SKM-1 treated with dmso at 0.1 percent for 144 hours (cell line): ENCODE results near the gene ADSL.
"Not testable (repeated sequence)": the region's sequence is repeated elsewhere in the genome, so short reads cannot be mapped to it uniquely, and the experiment has no call there.

Experiments
- DNase-seq: peaks from one replicate; lab custom pipeline; 2025; ENCODE audit not compliant: unreplicated experiment; lab: John Stamatoyannopoulos, UW

The ADSL gene

DNA sequence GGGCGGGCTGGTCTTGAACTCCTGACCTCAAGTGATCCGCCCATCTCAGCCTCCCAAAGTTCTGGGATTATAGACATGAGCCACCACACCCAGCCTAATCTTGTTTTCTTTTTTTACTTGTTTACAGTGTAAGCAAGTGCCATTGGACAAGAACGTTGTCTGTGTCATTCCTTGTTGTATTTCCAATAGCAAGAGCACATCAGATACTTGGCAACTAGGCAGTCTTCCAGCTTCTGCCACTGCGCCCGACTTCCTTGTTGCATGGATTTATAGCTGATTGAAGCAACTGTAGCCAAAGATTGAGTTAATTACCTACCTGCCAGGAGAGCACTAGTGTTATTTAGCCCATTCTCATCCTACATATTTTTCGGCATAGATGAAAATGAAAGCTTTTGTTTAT lies 21.0 kb downstream of the ADSL start:
- DNase-seq = no peak

GRCh38 chr22:40368016-40368415 lies 21.7 kb downstream of the ADSL start:
- no peak for DNase-seq

DNA sequence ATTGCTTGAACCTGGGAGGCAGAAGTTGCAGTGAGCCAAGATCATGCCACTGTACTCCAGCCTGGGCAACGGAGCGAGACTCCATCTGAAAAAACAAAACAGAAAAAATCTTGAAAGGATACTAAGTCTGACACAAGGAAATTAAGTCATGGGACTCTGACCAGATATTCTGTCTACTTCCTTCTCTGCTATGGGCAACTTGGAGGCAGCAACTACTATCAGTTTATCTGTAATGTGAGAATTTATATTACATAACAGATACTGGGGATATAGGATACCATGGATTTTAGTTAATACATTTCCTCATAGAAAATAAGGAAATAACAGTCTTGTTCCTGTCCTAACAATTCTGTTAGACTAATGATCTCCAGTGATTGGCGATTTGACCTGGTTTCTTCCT lies 22.5 kb downstream of the ADSL start:
- no peak for DNase-seq

DNA sequence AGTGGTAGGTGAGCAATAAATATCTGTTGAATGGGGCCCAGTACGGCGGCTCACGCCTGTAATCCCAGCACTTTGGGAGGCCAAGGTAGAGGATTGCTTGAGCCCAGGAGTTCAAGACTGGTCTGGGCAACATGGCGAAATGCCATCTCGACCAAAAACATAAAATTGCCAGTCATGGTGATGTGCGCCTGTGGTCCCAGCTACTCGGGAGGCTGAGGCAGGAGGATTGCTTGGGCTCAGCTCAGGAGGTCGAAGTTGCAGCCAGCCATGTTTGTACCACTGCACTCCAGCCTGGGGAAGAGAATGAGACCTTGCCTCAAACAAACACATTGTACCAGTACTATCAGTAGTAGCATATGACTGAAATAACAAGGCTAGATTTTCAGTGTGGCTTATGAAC lies 28.3 kb downstream of the ADSL start:
- no peak for DNase-seq

DNA sequence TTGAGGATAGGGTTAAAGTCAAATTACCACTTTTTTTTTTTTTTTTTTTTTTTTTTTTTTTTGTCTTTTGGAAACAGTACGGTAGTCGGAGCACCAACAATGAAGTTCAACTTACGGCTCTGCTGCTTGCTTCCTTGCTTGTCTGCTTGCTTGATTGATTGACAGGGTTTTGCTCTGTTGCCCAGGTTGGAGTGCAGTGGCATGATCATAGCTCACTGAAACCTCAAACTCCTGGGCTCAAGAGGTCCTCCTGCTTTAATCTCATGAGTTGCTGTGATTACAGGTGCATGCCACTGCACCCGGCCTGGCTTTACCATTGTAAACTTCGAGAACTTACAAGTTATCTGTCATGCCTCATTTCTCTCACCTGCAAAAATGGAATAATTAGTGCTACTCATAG lies 29.8 kb downstream of the ADSL start:
- no peak for DNase-seq

- no peak for DNase-seq
These were observed 31.6 kb downstream of the ADSL start for GRCh38 chr22:40377931-40378330.

- DNase-seq = not testable (repeated sequence)
These were observed 32.1 kb downstream of the ADSL start for GRCh38 chr22:40378448-40378847.

DNA sequence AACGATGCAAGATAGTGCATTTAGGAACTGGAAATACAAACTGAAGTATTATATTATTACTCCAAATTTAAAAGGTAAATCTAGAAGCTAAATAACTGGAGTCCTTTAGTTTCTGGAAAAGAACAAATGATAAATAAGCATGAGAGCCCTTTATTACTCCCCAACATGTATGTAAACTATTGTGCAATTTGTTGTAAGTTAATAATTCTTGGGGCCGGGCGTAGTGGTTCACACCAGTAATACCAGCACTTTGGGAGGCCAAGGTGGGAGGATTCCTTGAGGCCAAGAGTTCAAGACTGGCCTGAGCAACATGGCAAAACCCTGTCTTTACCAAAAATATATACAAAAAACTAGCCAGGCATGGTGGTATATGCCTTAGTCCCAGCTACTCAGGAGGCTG lies 35.2 kb downstream of the ADSL start:
- DNase-seq = no peak

- DNase-seq = no peak
These were observed 37.6 kb downstream of the ADSL start for GRCh38 chr22:40383905-40384304.

- peak; percentile 44 for DNase-seq
These were observed 38.9 kb downstream of the ADSL start for GRCh38 chr22:40385036-40385782.

DNA sequence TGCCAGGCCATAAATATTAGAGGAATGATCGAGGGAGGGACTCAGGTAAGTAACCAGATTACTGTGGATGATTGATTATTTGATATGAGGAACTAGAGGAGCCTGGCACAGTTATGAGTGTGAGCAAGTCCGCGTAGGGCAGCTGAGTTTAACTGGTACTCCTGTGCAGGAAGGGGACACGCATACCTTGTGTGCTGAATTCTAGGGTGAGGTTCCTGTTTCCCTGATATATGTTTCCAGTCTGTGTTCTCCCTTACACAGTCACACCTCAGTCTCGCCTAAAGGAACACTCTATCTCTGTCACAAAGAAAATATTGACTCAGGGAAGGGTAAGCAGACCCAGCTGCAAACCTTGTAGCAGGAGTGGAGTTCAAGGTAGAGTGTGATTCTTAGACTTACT lies 41.4 kb downstream of the ADSL start:
- DNase-seq = no peak

- no peak for DNase-seq
These were observed 41.9 kb downstream of the ADSL start for GRCh38 chr22:40388231-40388630.

GRCh38 chr22:40391417-40391816 lies 45.1 kb downstream of the ADSL start:
- DNase-seq = no peak

- no peak for DNase-seq
These were observed 46.3 kb downstream of the ADSL start for GRCh38 chr22:40392618-40393017.

DNA sequence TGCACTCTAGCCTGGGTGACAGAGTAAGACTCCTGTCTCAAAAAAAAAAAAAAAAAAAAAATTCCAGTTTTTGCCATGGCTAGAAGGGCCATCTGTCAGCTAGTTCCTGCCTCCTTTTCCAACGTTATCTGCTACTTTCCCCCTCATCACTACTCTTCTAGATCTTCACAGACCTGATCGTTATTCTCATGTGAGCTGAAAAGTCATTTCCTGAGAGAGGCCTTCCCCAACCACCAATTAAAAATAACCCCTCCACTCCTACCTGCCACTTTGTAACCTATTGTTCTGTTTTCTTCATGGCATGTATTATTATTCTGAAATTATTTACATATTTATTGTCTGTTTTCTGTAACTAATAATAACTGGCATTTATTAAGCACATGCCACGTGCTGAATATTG lies 48.3 kb downstream of the ADSL start:
- DNase-seq = no peak

GRCh38 chr22:40395607-40396006 lies 49.3 kb downstream of the ADSL start:
- DNase-seq = no peak

DNA sequence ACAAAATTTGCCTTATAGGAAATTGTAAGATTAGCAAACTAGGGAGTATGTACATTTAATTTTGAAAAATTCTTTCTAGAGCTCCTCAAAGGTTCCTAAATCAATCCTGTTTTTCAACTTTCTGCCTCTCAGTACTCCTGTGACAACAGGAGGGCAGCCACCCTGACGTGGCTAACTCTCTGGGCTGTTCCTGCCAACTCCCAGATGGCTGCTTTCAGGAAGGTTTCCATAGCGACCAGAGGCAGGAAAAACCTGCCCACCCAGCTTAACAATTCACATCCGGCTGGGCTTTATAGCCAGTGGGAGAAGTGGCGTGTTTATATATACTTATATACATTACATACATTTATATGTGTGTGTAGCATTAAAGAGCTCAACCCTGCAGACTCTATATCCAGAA lies 50.6 kb downstream of the ADSL start:
- no peak for DNase-seq

GRCh38 chr22:40397396-40397795 lies 51.1 kb downstream of the ADSL start:
- DNase-seq = no peak

DNA sequence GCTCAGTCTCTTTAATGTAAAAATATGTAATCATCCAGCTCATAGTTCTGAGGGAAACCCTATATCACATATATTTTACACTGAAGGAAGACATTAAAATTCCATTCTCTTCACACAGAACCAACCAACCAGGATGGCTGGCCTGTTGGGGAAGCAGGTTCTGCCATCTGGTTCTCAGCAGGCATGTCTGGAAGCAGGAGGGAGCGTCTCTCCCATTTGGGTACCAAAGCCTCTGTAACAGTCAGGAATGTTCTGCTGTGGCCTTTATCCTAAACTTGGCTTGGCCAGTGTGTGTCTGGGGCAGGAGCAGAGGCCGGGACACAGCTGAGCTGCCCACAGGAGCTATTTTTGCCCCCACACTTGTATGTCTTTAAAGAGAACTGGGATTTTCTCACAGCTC lies 53.3 kb downstream of the ADSL start:
- DNase-seq = no peak

- peak; percentile 95 for DNase-seq
These were observed 53.9 kb downstream of the ADSL start for GRCh38 chr22:40400159-40400558.

- DNase-seq = no peak
These were observed 55.2 kb downstream of the ADSL start for GRCh38 chr22:40401532-40401931.

GRCh38 chr22:40401981-40402406 lies 55.7 kb downstream of the ADSL start:
- no peak for DNase-seq

DNA sequence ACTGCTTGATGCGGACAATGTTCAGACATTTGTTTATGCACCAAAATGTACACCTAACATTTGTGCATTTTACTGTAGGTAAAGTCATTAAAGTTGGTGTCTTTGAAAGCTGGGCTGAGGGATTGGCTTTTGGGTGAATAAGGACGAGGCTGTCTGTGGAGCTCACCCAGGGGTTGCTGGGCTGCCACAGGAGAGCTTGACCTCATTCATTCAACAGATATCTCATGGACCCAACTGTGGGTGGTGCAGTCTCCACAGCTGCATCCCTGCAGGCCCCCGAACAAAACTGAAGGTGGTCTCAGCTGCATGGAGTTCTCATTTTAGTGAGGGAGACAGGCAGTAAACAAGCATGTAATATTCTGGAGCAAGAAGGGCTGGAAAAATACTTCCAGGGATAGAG lies 56.8 kb downstream of the ADSL start:
- DNase-seq = no peak
